ENCODE data around the gene GFI1B. TPM values are rescaled to one million over a fixed set of nuclear protein-coding genes. Genes with fewer than 3 reads are reported as not detected.
"Not testable (repeated sequence)": the region's sequence is repeated elsewhere in the genome, so short reads cannot be mapped to it uniquely, and the experiment has no call there.

The GFI1B gene
- total RNA-seq, 1 donor from 2014 or later, result not detected

GRCh38 chr9:132996526-132996925 is 18.0 kb downstream of the GFI1B start:
- no peaks in the 10 kb centered on the region for H3K9me3 Mint-ChIP-seq
- H3K4me3 Mint-ChIP-seq, result no peak overlapping the region
- no peaks in the 10 kb centered on the region for H3K36me3 Mint-ChIP-seq
- Histone ChIP-seq H3K4me3 (no peak overlapping the region), H3K9me3 (ENCODE audit: low read depth) (no peaks in the 10 kb centered on the region), H3F3A (ENCODE audit: low read depth) (peaks cover 7% of the 10 kb centered on the region), H3K4me1 (peaks cover 9% of the 10 kb centered on the region), H3K9ac (no peak overlapping the region), H4K20me1 (ENCODE audit: low read depth) (no peaks in the 10 kb centered on the region), H3K79me2 (ENCODE audit: low read depth) (no peaks in the 10 kb centered on the region), H3K4me2 (no peak overlapping the region), H3K27ac (no peak overlapping the region), H3K27me3 (peaks cover 14% of the 10 kb centered on the region), H2AFZ (replicated peaks) (no peak overlapping the region), H3K36me3 (no peaks in the 10 kb centered on the region)
- no peak for TF ChIP-seq EZH2 (IDR thresholded peaks at IDR 0.05)
- TF ChIP-seq EZH2phosphoT487 (IDR thresholded peaks at IDR 0.05), result no peak
- TF ChIP-seq, protein P1, sequence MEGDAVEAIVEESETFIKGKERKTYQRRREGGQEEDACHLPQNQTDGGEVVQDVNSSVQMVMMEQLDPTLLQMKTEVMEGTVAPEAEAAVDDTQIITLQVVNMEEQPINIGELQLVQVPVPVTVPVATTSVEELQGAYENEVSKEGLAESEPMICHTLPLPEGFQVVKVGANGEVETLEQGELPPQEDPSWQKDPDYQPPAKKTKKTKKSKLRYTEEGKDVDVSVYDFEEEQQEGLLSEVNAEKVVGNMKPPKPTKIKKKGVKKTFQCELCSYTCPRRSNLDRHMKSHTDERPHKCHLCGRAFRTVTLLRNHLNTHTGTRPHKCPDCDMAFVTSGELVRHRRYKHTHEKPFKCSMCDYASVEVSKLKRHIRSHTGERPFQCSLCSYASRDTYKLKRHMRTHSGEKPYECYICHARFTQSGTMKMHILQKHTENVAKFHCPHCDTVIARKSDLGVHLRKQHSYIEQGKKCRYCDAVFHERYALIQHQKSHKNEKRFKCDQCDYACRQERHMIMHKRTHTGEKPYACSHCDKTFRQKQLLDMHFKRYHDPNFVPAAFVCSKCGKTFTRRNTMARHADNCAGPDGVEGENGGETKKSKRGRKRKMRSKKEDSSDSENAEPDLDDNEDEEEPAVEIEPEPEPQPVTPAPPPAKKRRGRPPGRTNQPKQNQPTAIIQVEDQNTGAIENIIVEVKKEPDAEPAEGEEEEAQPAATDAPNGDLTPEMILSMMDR (IDR thresholded peaks at IDR 0.05), result no peak
- no peak for DNase-seq (ENCODE audit: low spot score)
- peaks cover 17% of the 10 kb centered on the region for H3K27me3 Mint-ChIP-seq (ENCODE audit: insufficient read depth, low read depth)
- H3K27ac Mint-ChIP-seq, result no peak overlapping the region
- peaks cover 10% of the 10 kb centered on the region for H3K4me1 Mint-ChIP-seq

DNA sequence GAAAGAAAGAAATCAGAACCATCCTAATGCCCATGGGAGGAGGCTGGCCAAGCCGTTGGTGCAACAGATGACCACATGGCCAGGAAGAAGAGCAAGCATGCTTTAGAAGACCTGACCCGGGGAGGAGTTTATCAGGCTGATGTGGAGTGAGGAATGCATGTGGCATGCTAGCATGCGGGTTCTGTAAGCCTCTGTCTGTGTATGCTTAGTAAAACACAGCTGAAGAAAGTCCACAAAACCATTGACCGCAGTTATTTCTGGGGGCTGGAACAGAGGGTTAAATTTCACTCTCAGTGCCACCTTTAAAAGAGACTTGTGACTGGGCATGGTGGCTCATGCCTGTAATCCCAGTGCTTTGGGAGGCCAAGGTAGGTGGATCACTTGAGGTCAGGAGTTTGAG is 19.1 kb downstream of the GFI1B start:
- peaks cover 7% of the 10 kb centered on the region for H3F3A ChIP-seq (ENCODE audit: low read depth)
- H4K20me1 ChIP-seq (ENCODE audit: low read depth), result no peaks in the 10 kb centered on the region
- Mint-ChIP-seq H3K27me3 (ENCODE audit: insufficient read depth, low read depth) (peaks cover 17% of the 10 kb centered on the region), H3K9me3 (no peaks in the 10 kb centered on the region), H3K36me3 (no peaks in the 10 kb centered on the region), H3K27ac (no peak overlapping the region), H3K4me1 (peaks cover 10% of the 10 kb centered on the region), H3K4me3 (no peak overlapping the region)
- H3K27ac ChIP-seq, result no peak overlapping the region
- H3K4me2 ChIP-seq, result no peak overlapping the region
- H3K27me3 ChIP-seq, result peaks cover 20% of the 10 kb centered on the region
- no peak overlapping the region for H2AFZ ChIP-seq (replicated peaks)
- H3K79me2 ChIP-seq (ENCODE audit: low read depth), result no peaks in the 10 kb centered on the region
- H3K9ac ChIP-seq, result no peak overlapping the region
- H3K4me3 ChIP-seq, result no peak overlapping the region
- TF ChIP-seq, protein P1 (IDR thresholded peaks at IDR 0.05), result no peak
- no peak for TF ChIP-seq EZH2 (IDR thresholded peaks at IDR 0.05)
- no peak for TF ChIP-seq EZH2phosphoT487 (IDR thresholded peaks at IDR 0.05)
- no peak for DNase-seq (ENCODE audit: low spot score)
- no peaks in the 10 kb centered on the region for H3K36me3 ChIP-seq
- H3K9me3 ChIP-seq (ENCODE audit: low read depth), result no peaks in the 10 kb centered on the region
- H3K4me1 ChIP-seq, result peaks cover 9% of the 10 kb centered on the region

DNA sequence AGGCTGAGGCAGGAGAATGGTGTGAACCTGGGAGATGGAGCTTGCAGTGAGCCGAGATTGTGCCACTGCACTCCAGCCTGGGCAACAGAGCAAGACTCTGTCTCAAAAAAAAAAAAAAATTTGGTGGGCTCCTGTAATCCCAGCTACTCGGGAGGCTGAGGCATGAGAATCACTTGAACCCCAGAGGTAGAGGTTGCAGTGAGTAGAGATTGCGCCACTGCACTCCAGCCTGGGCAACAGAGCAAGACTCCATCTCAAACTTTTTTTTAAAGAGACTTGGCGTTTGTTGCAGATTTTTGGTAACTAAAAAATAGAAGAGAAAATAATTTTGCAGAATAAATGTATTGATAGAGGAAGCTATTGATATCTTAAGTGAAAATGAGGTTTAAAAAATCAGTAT is 19.7 kb downstream of the GFI1B start:
- H3K27ac ChIP-seq; DNase-seq (ENCODE audit: low spot score); H3K4me3 ChIP-seq; H3K4me2 ChIP-seq; H3K27ac Mint-ChIP-seq; H3F3A ChIP-seq (ENCODE audit: low read depth); H3K36me3 Mint-ChIP-seq; H3K9me3 ChIP-seq (ENCODE audit: low read depth); H4K20me1 ChIP-seq (ENCODE audit: low read depth); H2AFZ ChIP-seq (replicated peaks); H3K9ac ChIP-seq; H3K79me2 ChIP-seq (ENCODE audit: low read depth); H3K36me3 ChIP-seq; H3K4me3 Mint-ChIP-seq; H3K9me3 Mint-ChIP-seq: not testable (repeated sequence)
- Histone ChIP-seq H3K4me1 (peaks cover 13% of the 10 kb centered on the region), H3K27me3 (peaks cover 26% of the 10 kb centered on the region)
- H3K27me3 Mint-ChIP-seq (ENCODE audit: insufficient read depth, low read depth), result peaks cover 15% of the 10 kb centered on the region
- H3K4me1 Mint-ChIP-seq, result peaks cover 10% of the 10 kb centered on the region

GRCh38 chr9:132998831-132999635 is 20.5 kb downstream of the GFI1B start:
- Histone ChIP-seq H3K4me3 (no peak overlapping the region), H3K9ac (no peak overlapping the region), H3K27ac (no peak overlapping the region), H2AFZ (replicated peaks) (no peak overlapping the region), H3F3A (ENCODE audit: low read depth) (peaks cover 7% of the 10 kb centered on the region), H3K79me2 (ENCODE audit: low read depth) (no peaks in the 10 kb centered on the region), H4K20me1 (ENCODE audit: low read depth) (no peaks in the 10 kb centered on the region), H3K9me3 (ENCODE audit: low read depth) (no peaks in the 10 kb centered on the region), H3K4me1 (peaks cover 21% of the 10 kb centered on the region), H3K4me2 (no peak overlapping the region), H3K27me3 (peaks cover 30% of the 10 kb centered on the region), H3K36me3 (no peaks in the 10 kb centered on the region)
- DNase-seq (ENCODE audit: low spot score), result no peak
- TF ChIP-seq EZH2phosphoT487 (IDR thresholded peaks at IDR 0.05) (no peak), EZH2 (IDR thresholded peaks at IDR 0.05) (no peak)
- TF ChIP-seq, protein P1 (IDR thresholded peaks at IDR 0.05), result no peak
- Mint-ChIP-seq H3K27me3 (ENCODE audit: insufficient read depth, low read depth) (peaks cover 17% of the 10 kb centered on the region), H3K4me3 (no peak overlapping the region), H3K27ac (no peak overlapping the region), H3K36me3 (no peaks in the 10 kb centered on the region), H3K9me3 (no peaks in the 10 kb centered on the region), H3K4me1 (peaks cover 15% of the 10 kb centered on the region)

Data from neural progenitor cell (in vitro differentiated cells).